Central memory CD8-positive, alpha-beta T cell (primary cell): ENCODE results near the gene CABLES2.

Experiments used
- ATAC-seq: fragments of 150-1000 bp; cut with Tn5 transposase; replicated peaks from 2 replicates; pipeline ENCODE4 v1.10.0; 2022; ENCODE audit warnings: mild to moderate bottlenecking, moderate FRiP score, moderate number of reproducible peaks; ENCODE audit not compliant: poor library complexity, severe bottlenecking; ENCODE audit errors: extremely low read depth
- DNase-seq, 2 donors: peaks; one replicate each; pipeline ENCODE4 v3.0.0; 2021; ENCODE audit warnings: low spot score in 2 of 2
- H3K27ac Mint-ChIP-seq: one replicate; pipeline ENCODE4 v1.8.0; 2022; ENCODE audit warnings: low read depth, mild to moderate bottlenecking, moderate library complexity, mixed read lengths
- H3K27me3 Mint-ChIP-seq: one replicate; pipeline ENCODE4 v1.8.0; 2022; ENCODE audit warnings: mixed read lengths
- H3K36me3 Mint-ChIP-seq: one replicate; pipeline ENCODE4 v1.8.0; 2022; ENCODE audit warnings: mild to moderate bottlenecking, moderate library complexity, mixed read lengths; ENCODE audit not compliant: insufficient read depth
- H3K4me1 Mint-ChIP-seq: one replicate; pipeline ENCODE4 v1.8.0; 2022; ENCODE audit warnings: mixed read lengths
- H3K4me3 Mint-ChIP-seq: one replicate; pipeline ENCODE4 v1.8.0; 2022; ENCODE audit warnings: mild to moderate bottlenecking, moderate library complexity, mixed read lengths
- H3K9me3 Mint-ChIP-seq: one replicate; pipeline ENCODE4 v1.8.0; 2022; ENCODE audit warnings: mixed read lengths

The CABLES2 gene

GRCh38 chr20:62391165-62392076, 15.7 kb downstream of the CABLES2 start:
- ATAC-seq, result no peak
- Mint-ChIP-seq H3K9me3 (no peaks in the 10 kb centered on the region), H3K4me3 (no peak overlapping the region), H3K4me1 (peaks cover 29% of the 10 kb centered on the region), H3K27me3 (no peaks in the 10 kb centered on the region), H3K36me3 (peaks cover 25% of the 10 kb centered on the region), H3K27ac (no peak overlapping the region)
- no peak for DNase-seq

DNA sequence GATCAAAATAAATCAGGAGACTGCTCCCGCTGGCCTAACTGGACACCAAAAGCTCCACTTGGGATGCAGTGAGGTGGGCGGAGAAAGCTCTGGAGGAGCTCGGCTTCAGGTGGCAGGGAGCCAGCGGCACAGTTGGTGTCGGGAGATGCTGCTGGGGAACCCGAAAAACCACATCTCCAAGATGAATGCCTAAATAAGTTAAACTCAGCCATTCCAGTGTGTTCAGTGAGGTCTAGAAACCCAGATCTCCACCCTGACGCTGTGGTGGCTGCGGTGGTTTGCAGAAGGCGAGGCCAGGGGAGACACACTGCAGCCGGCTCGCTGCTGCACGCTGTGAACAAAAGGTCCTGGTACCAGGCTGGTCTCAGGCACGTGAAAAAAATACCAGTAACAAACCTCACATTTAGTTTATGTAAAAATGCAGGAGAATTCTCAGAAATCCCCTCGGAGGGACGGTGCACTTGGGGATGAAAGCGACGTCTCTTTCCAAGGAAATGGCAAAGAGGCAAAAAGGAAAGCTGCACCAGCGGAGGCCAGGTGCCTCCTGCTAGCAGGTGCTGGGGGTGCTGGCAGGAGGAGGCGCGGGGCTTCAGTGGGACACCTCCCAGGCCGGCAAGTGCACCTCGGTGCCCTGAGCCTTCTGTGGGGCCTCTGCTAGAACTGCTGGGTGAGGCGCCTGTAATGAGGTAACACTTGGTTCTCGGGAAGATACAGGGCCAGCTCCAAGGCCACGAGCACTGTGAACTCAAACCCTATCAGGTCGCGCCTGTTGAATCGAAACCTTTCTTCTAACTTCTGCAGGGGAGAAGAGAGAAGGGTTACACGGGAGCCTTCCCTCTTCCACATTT, 16.5 kb downstream of the CABLES2 start:
- Mint-ChIP-seq H3K36me3 (peaks cover 27% of the 10 kb centered on the region), H3K27ac (peak overlapping the region; percentile 84), H3K27me3 (no peaks in the 10 kb centered on the region), H3K4me3 (no peak overlapping the region), H3K9me3 (no peaks in the 10 kb centered on the region), H3K4me1 (peaks cover 35% of the 10 kb centered on the region)
- DNase-seq (no peak), ATAC-seq (no peak)

GRCh38 chr20:62389601-62390087, 17.4 kb downstream of the CABLES2 start:
- Mint-ChIP-seq H3K27ac (peak overlapping the region; percentile 84), H3K27me3 (no peaks in the 10 kb centered on the region), H3K36me3 (peaks cover 27% of the 10 kb centered on the region), H3K9me3 (no peaks in the 10 kb centered on the region), H3K4me3 (no peak overlapping the region), H3K4me1 (peaks cover 42% of the 10 kb centered on the region)
- no peak for ATAC-seq
- DNase-seq, result no peak

DNA sequence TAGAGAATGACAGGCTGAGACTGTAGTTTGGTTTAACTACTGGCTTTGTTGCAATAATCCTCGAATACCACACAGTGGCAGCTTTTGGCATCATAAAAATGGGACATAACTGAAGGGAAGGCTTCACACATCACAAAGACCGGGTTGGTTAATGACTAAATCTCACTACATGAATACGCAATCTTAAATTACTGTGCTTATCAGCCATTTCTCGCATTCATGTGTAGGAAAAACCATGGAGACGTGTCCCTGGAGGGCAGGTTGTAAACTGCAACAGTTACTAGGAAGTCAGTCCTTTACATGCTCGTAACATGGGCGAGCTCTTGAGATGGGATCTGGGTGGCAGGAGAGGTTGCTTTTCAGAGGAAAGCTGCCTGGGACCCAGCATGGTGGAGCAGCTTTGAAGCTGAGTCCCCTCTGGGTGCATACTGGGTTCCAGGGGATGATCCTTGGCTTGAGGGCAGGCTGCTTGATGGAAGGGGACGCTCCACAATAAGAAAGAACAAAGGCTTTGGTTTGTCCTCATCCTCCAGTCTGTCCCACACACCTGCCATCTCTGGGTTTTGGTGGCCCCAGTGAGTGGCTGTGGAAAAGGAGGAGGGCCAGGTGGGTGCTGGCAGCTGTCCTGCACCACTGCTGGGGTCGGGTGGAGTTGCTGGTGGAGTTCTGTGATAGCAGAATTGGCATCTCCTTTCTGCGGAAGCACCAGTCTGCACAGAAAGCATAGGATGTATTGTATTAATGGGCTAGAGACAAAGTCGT, 18.1 kb downstream of the CABLES2 start:
- no peaks in the 10 kb centered on the region for H3K9me3 Mint-ChIP-seq
- peaks cover 42% of the 10 kb centered on the region for H3K4me1 Mint-ChIP-seq
- H3K27me3 Mint-ChIP-seq, result no peaks in the 10 kb centered on the region
- peak overlapping the region; percentile 88 for H3K4me3 Mint-ChIP-seq
- peaks cover 28% of the 10 kb centered on the region for H3K36me3 Mint-ChIP-seq
- ATAC-seq (no peak), DNase-seq (no peak)
- H3K27ac Mint-ChIP-seq, result no peak overlapping the region

DNA sequence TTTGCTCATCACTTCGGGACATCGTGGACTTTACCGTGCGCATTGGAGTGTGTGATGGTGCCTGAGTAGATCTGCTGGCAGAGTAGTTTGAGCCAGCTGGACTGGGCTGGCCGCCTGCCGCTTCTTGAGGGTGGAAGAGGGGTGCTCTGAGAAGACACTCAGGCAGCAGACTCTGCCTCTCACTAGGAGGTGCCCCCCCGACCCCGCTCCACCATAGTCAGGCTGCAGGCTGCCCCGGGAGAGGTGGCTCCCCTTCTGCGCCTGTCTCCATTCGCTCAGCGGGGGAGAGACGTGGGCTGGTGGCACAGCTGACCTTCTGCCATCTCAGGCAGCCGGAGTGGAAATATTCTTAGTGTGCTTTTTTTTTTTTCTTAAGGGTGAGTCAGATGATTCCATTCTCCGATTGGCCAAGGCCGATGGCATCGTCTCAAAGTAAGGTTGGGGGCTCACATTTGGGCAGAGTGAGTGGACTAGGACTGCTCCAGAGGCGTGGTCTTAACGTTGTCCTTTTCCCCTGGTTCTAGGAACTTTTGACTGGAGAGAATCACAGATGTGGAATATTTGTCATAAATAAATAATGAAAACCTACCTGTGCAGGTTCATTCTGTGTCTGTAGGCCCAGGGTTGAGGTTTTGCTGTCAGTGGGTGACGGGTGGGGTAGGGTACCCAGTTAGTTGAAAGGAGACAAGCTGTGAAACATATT, 19.0 kb downstream of the CABLES2 start:
- H3K4me1 Mint-ChIP-seq, result peaks cover 42% of the 10 kb centered on the region
- H3K36me3 Mint-ChIP-seq, result peaks cover 25% of the 10 kb centered on the region
- no peaks in the 10 kb centered on the region for H3K27me3 Mint-ChIP-seq
- peak overlapping the region; percentile 87 for H3K27ac Mint-ChIP-seq
- no peak for DNase-seq
- ATAC-seq, result no peak
- peak overlapping the region; percentile 88 for H3K4me3 Mint-ChIP-seq
- H3K9me3 Mint-ChIP-seq, result no peaks in the 10 kb centered on the region

GRCh38 chr20:62387219-62387913, 19.7 kb downstream of the CABLES2 start:
- Mint-ChIP-seq H3K4me1 (peaks cover 47% of the 10 kb centered on the region), H3K4me3 (peak overlapping the region; percentile 88), H3K27ac (peak overlapping the region; percentile 87), H3K9me3 (no peaks in the 10 kb centered on the region), H3K36me3 (peaks cover 25% of the 10 kb centered on the region), H3K27me3 (no peaks in the 10 kb centered on the region)
- DNase-seq (peak in 1 of 2 donors; percentile 29), ATAC-seq (peak; percentile 56)

DNA sequence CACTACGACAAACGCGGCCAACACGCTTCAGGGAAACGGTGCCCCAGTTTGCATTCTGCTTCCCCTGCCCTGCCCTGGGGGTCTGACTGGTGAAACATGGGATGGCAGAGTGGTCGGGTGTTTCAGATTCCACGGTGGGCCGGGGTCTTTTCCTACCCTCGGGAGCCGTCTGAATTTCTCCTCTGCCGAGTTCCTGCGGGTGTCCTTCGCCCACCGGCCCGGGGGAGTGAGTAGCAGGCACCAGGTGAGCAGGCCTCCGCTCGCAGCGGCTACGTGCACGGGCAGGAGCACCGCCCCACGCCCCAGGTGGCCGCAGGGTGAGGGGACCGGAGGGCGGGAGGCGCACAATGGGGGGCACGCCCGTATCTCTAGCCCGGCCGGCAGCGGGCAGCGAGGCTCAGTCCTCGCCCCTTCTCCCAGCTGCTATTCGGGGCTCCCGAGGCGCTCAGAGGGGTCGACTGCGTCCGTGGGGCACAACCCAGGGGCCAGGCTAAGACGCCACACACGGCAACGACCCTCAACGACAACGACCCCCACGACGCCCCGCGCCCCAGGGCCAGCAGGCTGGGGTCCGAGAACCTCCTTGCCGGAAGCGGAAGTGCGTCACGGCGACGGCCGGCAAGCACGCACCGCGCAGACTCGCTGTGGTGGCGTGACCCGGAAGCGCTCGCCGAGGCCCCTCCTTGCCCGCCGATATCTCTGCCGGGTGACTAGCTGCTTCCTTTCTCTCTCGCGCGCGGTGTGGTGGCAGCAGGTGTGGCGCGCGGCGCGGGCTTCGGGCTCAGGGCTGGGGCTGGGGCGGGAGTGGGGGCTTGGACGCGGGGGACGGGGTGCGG, 20.5 kb downstream of the CABLES2 start, which contains the start of gene RPS21:
Gene RPS21 (plus strand): TSS at position 721 of the 836 bp plus-strand sequence. CDS start 236 bp downstream, outside the sequence.
- H3K4me1 Mint-ChIP-seq, result peaks cover 47% of the 10 kb centered on the region
- DNase-seq (peak; percentile 87), ATAC-seq (peak; percentile 94)
- peaks cover 6% of the 10 kb centered on the region for H3K9me3 Mint-ChIP-seq
- H3K4me3 Mint-ChIP-seq, result peak within 1 kb of the TSS; percentile 88
- H3K36me3 Mint-ChIP-seq, result peaks cover 28% of the 10 kb centered on the region
- peak within 1 kb of the TSS; percentile 87 for H3K27ac Mint-ChIP-seq
- H3K27me3 Mint-ChIP-seq, result no peaks in the 10 kb centered on the region

DNA sequence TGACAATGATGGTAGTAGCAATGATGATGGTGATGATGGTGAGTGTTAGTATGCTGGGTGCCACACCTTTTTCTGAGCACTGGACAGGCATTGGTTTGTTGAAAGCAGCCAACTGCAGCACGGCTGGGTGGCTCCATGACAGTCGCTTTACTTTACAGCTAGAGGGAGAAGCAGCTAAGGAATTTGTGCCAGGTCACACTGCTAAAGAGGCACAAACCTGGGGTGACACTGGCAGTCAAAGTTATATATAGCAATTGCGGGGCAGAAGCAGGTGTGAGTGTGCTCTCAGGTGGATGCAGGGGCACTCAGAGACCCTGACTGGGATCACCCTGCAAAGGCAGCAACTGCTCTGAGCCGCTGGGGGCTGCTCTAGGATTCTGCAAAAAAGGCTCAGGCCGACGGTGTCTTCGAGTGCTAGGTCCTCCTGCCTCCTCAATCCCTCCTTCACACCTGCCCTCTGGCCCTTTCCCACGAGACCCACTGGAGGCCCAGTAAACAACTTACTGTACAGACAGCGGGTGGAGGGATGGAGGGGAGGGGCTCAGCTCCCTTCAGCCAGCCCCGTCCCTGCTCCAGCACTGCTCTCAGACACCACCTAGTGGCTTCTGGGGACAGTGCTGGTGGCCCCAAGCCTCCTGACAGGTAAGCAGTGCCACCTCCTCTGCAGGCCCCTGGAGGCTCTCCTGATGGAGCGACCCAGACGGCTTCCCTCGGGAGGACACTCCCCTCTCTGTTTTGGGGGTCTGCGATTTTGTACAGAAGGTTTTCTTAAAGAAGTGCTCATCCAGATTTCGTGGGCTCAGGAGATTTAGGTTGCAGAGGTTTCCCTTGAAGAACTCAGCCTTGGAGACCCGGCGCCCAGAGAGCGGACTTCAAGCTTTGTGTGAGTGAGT, 24.5 kb downstream of the CABLES2 start:
- Mint-ChIP-seq H3K36me3 (peaks cover 19% of the 10 kb centered on the region), H3K4me3 (no peak overlapping the region), H3K9me3 (peaks cover 6% of the 10 kb centered on the region), H3K27me3 (no peaks in the 10 kb centered on the region), H3K27ac (no peak overlapping the region), H3K4me1 (peaks cover 22% of the 10 kb centered on the region)
- peak; percentile 38 for ATAC-seq
- peak; percentile 57 to 58 for DNase-seq

- Mint-ChIP-seq H3K27ac (no peak overlapping the region), H3K36me3 (peaks cover 14% of the 10 kb centered on the region), H3K4me1 (peaks cover 18% of the 10 kb centered on the region), H3K4me3 (no peak overlapping the region), H3K9me3 (peaks cover 6% of the 10 kb centered on the region), H3K27me3 (no peaks in the 10 kb centered on the region)
- no peak for ATAC-seq
- no peak for DNase-seq
Observed at GRCh38 chr20:62381842-62382241, 25.2 kb downstream of the CABLES2 start.

DNA sequence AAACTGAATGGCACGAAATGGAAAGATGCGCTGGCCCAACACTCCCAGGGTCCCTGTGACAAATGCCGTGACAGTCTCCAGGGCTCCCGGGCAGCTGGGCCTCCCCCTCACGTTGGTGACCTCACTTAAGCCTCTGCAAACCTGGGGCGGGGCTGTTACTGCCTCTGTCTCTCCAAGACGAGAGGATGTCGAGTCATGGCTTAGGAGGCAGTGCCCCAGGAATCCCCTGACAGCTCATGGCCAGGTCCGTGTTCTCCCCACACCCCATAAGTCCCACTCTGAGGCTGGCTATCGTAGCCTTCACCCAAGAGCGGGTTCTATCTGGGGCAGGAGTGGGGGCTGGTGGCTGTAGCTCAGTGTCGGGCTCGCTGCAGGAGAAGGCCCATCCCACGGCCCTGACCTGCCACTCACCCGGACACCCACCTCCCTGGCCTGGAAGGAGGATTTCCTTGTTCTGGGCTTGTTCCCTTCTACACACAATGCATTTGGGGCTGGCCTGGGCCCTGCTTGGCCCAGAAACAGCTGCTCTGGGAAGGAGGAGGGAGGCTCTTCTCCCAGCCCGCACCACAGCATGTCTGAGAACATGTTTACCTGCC, 25.8 kb downstream of the CABLES2 start:
- Mint-ChIP-seq H3K36me3 (peaks cover 11% of the 10 kb centered on the region), H3K27me3 (no peaks in the 10 kb centered on the region), H3K27ac (no peak overlapping the region), H3K4me3 (no peak overlapping the region), H3K9me3 (peaks cover 6% of the 10 kb centered on the region), H3K4me1 (peaks cover 18% of the 10 kb centered on the region)
- DNase-seq, result no peak
- no peak for ATAC-seq
